GOT3 (cell line): ENCODE data around the gene BRSK1.

ENCODE experiments used
- DNase-seq: peaks from one replicate; lab custom pipeline; 2025; ENCODE audit warnings: mixed read lengths; lab: John Stamatoyannopoulos, UW

The BRSK1 gene

DNA sequence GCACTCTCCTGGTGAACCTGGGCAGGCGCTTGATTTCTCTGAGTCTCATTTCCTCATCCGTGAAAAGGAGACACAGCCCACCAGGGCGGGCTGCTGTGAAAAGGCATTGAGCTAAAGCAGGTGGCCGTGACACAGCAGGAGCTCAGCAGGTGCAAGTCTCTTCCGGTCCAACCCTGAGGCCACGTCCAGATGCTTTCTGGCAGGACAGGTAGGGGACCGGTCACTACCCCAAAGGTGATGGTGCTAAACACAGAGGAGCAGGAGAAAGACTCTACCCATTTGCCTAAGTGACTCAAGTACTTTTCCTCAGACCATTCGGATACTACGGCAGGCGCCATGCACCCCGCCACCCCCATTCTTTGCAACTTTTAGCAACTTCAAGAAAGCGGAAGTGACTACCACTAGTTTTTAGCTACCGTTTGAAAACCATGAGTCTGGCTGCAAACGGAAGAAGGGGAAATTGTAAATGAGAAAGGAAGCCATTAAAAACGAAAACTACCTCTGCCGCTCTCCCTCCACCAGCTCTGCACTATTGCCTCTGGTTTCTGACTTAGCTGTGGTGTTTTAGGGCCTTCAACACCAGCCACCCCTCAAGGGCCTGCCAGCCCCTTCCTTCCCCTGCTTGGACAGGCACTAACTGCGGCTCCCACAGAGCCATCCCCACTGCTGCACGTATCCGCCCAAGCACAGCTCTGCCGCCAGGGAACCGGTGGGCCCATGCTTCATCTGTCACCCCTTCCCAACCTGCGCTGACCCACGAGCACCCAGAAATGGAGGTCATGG is 29.8 kb upstream of the BRSK1 start:
- no peak for DNase-seq

DNA sequence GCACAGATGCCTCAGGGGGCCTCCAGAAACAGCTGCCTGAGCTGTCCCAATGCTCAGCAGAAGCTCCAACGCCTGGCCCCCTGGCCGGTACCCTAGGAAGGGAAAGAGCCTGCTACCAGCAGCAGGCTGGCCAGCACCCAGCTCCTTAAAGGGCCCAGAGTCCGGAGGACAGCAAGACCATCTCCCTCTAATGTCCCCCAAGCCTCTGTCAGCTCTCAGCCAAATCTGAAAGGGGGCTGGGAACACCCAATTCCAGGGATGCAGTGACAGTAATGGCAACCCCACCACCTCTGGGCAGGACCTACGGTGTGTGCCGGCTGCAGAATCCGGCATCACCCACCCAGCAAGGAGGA is 29.2 kb upstream of the BRSK1 start:
- no peak for DNase-seq

DNA sequence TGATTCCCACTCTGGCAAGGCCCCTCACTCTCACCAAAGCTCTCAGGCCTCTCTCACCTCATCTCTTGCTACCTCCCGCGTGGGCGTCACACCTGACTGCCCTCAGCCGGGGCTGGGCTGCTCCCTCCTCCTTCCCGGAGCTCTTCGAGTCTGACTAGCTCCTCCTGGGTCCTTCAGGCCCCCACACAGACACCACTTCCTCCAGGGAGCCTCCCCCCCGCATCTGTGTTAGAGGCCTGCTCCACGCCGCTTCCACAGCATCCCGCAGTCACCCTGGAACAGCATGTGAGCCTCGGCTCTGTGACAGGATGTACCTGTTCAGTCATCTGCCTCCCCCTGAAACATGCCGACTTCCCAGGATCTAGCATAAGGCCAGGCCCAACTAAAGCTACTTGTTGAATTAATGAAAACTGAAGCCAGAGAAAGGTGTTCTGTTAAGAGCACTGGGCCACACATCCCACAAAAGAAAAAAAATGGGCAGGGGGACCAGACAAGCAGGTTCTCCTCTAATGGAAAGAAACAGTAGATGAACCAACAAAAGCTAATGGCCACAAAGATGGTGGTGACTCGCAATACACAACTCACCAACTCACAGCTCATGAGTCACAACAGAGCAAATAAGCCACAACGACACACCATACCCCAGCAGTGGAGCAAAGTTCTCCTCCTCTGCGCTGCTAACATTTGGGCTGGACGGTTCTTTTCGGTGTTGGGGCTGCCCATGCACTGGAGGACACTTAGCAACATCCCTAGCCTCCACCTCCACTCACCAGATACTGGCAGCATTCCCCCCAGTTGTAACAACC is 28.0 kb upstream of the BRSK1 start:
- no peak for DNase-seq

DNA sequence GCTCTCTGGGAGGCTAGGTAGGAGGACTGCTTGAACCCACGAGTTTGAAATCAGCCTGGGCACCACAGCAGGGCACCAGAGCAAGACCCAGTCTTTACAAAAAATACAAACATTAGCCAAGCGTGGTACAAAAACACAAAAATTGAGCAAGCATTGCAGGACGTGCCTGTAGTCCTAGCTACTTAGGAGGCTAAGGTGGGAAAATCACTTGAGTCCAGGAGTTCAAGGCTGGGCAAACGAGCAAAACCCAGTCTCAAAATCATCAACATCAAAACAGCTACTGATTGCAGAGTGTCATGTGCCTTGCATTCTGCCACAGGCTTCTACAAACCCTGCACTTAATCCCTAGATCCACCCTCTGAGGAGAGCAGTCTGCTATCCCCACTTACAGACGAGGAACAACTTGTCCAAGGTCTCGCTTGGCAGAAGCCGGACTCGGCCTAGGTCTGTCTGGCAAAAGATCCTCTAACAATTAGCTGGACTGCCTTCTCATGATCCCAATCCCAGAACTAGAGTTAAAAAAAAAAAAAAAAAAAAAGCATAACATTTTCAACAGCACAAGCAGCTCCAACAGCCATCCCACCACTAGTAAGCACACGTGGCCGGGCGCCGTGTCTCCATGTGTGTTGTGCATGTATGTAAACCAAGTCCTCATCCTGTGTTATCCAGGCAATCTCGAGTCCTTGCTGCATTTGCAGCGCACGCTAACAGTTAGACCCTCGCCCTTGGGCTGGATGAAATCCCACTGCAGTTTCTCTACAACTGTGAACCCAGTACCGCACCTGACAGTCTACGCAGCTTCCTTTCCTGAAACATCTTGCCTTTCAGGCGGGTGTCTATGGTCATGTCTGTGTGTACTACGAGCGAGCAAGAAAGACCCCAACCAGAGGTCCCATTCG is 27.0 kb upstream of the BRSK1 start:
- DNase-seq, result no peak

DNA sequence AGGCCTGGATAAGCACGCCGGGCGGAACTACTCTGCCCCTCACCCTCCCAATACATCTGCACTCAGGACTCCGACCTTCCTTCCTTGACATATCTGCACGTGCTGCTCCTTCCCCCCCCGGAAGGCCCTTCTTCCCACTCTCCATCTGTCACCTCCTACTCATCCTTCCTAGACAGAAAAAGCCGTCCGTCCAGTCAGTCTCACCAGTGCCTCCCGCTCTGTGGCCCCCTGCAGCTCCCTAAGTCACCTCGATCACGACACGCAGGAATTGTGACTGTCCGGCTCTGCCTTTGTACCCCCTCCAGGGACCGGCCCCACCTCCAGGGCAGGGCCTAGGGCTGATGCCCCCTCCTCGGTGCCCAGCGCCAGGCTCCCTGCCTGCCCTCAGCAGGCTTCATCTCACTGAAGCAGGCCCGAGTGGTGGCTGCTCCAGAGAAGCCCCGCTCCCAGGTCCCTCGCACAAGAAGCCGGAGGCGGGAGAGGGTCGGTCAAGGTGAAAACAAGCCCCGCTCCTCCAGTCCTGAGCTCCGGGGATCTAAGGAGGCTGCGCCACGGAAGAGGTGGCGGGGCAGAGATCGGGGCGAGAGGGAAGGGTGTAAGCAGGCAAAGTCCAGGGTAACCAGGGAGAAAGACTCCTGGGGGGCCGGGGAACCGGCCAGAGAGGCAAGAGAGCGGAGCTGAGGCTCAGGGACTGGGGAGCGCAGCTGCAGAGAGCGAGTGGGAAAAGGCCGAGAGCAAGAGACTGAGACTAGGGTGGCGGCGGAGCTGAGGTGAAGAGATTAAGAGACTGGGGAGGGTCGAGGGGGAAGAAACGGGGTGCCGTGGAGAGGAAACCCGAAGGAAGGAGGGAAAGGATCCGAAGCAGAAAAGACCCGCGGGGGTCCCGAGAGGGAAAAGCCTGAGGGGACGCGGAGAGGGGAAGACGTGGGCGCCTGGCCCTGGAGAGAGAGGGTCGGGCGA is 26.1 kb upstream of the BRSK1 start:
- no peak for DNase-seq

DNA sequence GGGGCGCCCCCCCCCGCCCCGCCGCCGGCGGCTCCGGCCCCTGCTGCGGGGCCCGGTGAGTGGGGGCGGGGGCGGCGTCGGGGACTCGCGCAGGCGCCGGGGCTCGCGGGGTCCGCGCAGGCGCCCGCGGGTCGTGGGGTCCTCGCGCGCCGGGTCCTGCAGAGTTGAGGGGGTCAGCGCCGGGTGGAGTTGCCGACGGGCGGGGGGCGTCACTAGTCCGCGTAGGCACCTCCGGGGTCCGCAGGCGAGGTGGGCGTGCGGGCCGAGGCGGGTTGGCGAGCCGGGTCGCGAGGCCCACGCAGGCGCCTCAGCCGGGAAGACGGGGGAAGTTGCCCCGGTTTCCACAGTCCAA is 25.3 kb upstream of the BRSK1 start:
- DNase-seq, result no peak

DNA sequence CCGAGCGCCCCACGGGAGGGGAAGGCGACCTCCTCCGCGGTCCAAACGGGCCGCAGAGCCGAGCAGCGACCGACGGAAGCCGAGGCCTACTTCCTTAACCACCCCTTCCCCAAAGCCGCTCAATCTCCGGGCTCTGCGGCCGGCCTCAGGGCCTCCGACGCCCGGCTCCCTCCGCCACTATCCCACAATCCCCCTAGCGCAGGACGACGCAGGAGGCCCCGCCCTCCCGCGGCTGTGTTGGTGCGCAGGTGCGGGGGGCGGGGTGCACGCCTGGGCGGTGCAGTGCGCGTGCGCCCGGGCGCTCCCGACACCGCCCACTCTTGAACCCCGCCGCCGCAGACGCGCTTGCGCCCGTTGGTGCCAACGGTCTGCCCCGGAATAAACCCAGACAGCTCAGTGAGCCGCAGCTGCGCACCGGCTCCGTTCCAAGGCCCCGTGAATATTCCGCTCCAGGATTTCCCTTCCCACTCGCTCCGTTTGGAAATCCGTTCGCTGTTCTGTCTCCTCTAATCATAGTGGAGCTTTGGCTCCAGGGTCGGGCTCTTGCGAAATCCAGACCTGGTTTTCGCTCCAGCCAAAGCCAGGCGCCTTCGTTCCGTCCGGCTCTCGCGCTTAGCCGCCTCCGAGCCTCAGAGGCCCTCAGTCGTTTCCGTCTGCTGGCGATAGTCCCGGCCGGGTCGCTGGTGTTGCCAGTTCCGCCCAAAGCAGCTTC is 24.8 kb upstream of the BRSK1 start, which contains the start of gene PPP6R1:
Gene PPP6R1, minus strand, starts transcription at position 190 of the 712 bp plus-strand sequence. CDS start 11,914 bp downstream, outside the sequence.
- peak; percentile 97 for DNase-seq

DNA sequence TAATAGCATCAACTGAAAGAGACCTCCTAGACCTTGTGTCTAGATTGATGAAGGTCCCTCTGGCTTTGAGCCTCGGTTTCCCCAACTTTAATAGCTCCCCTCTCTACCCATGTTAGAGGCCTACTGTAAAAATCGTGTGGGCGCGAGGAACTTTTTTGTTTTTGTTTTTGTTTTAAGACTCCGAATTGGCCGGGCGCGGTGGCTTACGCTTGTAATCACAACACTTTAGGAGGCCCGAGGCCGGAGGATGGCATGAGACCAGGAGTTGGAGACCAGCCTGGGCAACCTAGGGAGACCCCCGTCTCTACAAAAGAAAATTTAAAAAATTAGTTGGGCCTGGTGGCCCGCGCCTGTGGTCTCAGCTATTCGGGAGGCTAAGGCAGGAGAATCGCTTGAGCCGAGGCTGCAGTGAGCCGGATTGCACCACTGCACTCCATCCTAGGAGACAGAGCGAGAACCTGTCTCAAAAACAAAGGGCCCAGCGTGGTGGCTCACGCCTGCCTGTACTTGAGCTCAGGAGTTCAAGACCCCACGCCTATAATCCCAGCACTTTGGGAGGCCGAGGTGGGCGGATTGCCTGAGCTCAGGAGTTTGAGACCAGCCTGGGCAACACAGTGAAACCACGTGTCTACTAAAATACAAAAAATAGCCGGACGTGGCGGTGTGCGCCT is 24.1 kb upstream of the BRSK1 start:
- DNase-seq, result no peak

DNA sequence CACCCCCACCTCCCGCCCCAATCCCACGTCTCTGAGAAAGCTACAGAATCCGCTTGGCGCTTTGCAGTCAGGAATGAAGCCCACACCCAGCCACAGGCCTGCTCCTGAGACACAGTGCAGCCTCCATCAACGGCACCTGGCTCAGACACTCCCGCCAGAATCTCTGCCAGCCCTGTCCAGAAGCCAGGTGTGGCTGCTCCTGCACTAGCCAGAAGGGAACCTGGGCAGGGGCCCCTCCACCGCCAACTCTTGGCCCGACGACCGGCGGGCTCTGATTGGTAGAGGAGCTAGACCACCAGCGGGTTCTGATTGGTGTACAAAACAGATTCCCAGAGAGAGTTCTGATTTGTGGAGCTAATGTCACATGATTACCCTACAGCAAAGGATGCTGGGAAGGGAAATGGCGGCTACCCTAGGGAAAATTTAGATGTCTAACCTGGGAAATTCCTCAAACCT is 22.1 kb upstream of the BRSK1 start:
- DNase-seq, result no peak

DNA sequence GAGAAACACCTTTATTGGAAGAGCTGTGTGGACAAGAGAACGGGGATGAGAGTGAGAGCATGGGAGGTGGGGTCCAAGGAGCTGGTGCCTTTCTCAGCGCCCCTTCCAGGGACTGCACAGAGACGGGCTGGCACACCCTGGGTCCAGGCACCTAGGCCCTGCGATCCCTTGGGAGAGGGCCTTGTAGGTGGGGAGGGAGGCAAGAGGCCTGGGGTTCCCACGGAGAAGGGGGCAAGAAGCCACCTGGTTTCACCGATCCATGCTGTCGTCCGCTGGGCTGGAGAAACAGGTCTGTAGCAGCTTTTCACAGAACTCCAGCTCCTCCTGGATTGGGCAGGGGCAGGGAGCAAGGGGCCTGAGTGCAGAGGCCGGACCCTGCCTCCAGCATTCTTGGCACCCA is 21.4 kb upstream of the BRSK1 start:
- DNase-seq, result no peak

DNA sequence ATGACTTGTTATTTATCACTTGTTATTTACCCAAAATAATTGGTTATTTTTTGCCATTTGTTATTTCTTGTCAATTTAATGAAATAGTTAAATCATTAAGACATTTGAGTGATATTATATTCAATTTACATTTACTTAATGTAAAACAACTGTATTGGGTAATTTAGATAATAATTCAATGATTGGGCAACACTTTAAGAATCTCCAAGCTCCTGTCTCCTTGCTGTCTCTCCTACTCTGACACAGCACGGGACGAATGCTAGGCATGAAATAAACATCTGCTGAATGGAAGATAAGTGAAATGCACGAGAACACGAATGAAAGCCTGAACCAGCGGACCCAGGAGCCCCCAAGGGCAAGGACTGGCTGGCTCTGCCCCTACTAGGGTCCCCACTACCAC is 19.3 kb upstream of the BRSK1 start:
- no peak for DNase-seq

DNA sequence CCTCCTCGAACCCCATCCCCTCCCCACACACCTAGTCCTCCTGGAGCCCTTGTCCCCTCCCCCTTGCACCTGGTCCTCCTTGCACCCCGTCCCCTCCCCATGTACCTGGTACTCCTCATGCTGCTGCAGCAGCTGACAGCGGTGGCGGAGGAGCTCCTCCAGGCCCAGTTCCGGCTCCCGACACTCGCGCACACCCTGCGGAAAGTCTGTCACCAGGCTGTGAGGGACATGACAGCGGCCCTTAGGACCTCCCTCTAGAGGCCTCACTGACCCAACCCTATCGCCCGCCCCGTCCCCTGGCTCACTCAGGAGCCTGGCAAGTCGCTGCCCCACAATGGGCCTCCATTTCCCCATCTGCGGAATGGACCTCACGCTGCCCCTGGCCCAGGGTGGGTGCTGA is 18.6 kb upstream of the BRSK1 start:
- no peak for DNase-seq

DNA sequence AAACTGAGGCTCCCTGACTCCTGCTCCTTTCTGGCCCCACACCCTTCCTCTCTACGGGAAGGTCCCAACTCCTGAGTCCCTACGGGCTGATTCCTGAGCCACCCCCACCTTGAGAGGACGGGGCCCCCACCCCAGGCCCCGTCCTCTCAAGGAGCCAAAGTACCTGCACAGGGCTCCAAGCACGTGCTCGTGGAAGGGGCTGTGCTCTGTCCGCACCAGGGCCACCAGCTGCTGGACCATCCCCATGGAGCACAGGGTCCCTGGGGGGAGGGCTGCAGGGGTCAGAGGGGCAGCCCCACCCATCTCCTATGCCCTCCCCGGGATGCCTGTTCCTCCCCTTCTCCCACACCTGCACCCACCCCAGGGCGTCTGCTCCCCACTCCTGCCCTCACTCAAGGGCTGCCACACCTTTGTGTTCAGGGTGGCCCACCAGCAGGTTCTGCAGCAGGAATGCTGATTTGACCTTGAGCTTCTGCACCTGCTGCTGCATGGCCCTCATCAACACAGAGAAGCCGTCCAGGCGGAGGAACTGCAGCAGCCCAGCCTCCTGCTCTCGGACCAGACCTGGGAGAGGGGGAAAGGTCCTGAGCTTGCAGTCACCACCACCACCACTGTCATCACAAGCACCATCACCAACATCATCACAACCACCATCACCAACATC is 17.9 kb upstream of the BRSK1 start:
- DNase-seq, result no peak

DNA sequence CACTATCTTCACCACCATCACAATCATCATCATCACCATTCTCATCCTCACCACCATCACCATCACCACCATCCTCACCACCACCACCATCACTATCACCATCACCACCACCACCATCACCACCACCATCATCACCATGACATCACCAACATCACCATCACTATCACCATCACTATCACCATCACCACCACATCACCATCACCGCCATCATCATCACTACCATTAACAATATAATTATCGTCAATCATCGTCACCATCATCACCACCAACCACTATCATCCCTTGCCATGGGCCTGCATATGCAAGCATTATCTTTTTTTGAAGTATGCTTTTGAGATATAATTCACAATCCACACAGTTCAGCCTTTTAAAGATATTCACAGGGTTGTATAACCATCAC is 17.4 kb upstream of the BRSK1 start:
- DNase-seq, result no peak

DNA sequence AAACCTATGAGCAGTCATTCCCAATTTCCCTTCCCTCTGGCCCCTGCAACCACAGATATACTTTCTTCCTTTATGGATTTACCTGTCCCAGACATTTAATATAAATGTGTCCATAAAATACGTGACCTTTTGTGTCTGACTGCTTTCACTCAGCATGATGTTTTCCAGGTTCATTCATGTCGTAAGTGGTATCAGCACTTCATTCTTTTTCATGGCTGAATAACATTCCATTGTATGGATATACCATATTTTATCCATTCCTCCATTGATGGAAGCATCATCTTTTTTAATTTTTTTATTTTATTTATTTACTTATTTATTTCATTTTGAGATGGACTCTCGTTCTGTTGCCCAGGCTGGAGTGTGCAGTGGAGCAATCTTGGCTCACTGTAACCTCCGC is 17.0 kb upstream of the BRSK1 start:
- no peak for DNase-seq

DNA sequence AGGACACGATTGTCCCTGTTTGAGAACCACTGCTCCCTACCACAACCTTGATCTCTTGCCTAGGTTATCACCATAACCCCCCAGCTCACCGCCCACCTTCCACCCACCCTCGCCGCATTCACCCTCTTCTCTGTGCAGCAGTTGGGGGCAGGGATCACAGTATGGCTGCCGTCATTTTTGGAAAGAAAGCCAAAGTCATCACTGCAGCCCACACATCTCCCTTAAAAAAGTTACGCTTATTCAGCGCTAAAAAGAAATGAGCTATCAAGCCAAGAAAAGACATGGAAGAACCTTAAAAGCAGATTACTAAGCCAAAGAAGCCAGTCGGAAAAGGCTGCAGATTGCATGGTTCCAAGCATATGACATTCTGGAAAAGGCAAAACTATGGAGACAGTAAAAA is 14.5 kb upstream of the BRSK1 start:
- DNase-seq, result no peak

DNA sequence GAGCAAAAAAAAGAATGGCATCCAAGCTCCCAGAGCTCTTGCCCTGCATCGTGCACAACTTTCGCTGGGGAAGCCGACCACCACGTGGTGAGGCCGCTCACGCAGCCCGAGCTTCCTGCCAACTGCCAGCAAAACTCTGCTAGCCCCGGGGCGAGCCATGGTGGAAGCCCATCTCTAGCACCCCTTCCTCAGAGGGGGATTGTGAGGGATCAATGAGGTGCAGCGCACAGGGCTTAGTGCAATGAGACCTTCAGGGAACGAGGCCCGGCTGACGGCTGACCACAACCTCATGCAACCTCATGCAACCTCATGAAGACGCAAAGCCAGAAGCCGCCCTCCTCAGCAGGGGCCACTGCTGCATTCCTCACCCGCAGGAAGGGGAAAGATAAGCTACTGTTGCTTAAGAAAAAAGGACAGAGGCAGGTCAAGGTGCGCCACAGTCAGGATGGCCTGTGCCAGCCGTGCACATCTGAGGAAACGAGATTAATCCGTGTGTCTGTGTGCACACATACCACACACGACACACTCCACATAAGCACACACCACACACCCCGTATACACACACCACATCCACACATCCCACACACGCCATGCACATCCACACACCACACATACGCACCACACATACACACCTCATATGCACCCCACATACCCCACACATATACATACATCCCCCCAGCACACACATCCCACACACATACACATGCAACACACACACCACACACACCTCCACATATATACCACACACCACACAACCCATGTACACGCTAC is 13.4 kb upstream of the BRSK1 start:
- no peak for DNase-seq

DNA sequence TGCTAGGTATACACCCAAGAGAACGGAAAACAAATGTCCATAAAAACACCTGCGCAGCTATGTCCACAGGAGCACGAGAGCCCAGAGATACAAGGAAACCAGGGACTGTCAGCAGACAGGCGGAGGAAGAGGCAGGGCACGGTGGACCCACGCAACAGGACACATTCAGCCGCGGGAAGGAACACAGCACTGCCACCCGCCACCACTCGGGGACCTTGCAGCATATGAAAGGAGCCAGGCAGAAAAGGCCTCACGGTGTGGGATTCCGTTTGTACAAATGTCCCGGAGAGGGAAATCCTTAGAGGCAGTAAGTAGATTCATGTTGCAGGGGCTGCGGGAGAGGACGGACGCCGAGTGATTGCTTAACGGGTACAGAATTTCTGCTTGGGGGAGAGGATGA is 11.7 kb upstream of the BRSK1 start:
- no peak for DNase-seq
